Uterus (tissue), 4 donors: ENCODE measurements around the gene ST8SIA5. TPM values are rescaled to one million over a fixed set of nuclear protein-coding genes. Genes with fewer than 3 reads are reported as not detected.

Experiments
- DNase-seq, 2 donors: peaks; one replicate each; pipeline ENCODE4 v3.0.0-alpha.2; 2019 to 2020
- H3K27ac ChIP-seq, 2 donors: fragments of 200-600 bp; sonication (generic); 1 replicate in 1 of 2; 2 replicates in 1 of 2; pipeline ENCODE4 v1.5.1; 2016 to 2018
- H3K27me3 ChIP-seq, 2 donors: fragments of 200-600 bp; sonication (generic); one replicate each; pipeline ENCODE4 v1.5.1; 2018 to 2019; ENCODE audit warnings: control low read depth in 1 of 2
- H3K36me3 ChIP-seq, 2 donors: fragments of 200-600 bp; sonication (generic); one replicate each; pipeline ENCODE4 v1.5.1; 2019; ENCODE audit warnings: control low read depth in 1 of 2
- H3K4me1 ChIP-seq, 2 donors: fragments of 200-600 bp; sonication (generic); one replicate each; pipeline ENCODE4 v1.5.1; 2018 to 2019; ENCODE audit warnings: control low read depth in 1 of 2
- H3K4me3 ChIP-seq, 2 donors: fragments of 200-600 bp; sonication (generic); 1 replicate in 1 of 2; 2 replicates in 1 of 2; pipeline ENCODE4 v1.5.1; 2018 to 2019; ENCODE audit warnings: mild to moderate bottlenecking in 1 of 2
- H3K9me3 ChIP-seq, 2 donors: fragments of 200-600 bp; sonication (generic); one replicate each; pipeline ENCODE4 v1.5.1; 2019; ENCODE audit warnings: control low read depth in 1 of 2
- CTCF ChIP-seq, 4 experiments: fragments of 200-600 bp in 2 of 4; fragments of 450-650 bp in 2 of 4; sonication (generic) in 2 of 4; IDR thresholded peaks; one replicate each; pipeline ENCODE4 v1.5.1; 2016 to 2019; ENCODE audit warnings: antibody characterized with exemption in 4 of 4, mild to moderate bottlenecking in 2 of 4, moderate library complexity in 1 of 4
- POLR2A ChIP-seq, 2 donors: fragments of 450-650 bp; IDR thresholded peaks; one replicate each; pipeline ENCODE4 v1.6.1; 2016; ENCODE audit warnings: antibody characterized with exemption in 2 of 2, mild to moderate bottlenecking in 1 of 2, moderate library complexity in 1 of 2
- intact Hi-C: fragments of 100-400 bp; cut with DNase I; formaldehyde crosslinking; loops from one replicate; pipeline ENCODE4 v1.15.1; 2023; ENCODE audit warnings: low total_unique reads
- total RNA-seq, 4 donors: library from RNA; depleted of rRNA in 3 of 4; stranded (reverse); fragments of >200 nt in 3 of 4; gene quantifications; one replicate each; pipeline versions ENCODE4 v1.1.0 to v1.2.4, GENCODE V29; 2014 to 2023
- donor health status: DM: yes; HTN: yes; CAD: no.

The ST8SIA5 gene
- total RNA-seq, 4 donors from 2014 or later = 0.76 TPM; not detected in 3

GRCh38 chr18:46704816-46705215, 52.0 kb downstream of the ST8SIA5 start:
- no peak overlapping the region for H3K27ac ChIP-seq
- H3K36me3 ChIP-seq = no peaks in the 10 kb centered on the region
- no peak for TF ChIP-seq CTCF (IDR thresholded peaks at IDR 0.05)
- TF ChIP-seq POLR2A (IDR thresholded peaks at IDR 0.05) = no peak
- H3K9me3 ChIP-seq = no peaks in the 10 kb centered on the region
- intact Hi-C loops = no loop called here
- H3K4me1 ChIP-seq = no peaks in the 10 kb centered on the region
- H3K4me3 ChIP-seq = no peak overlapping the region
- H3K27me3 ChIP-seq = no peaks in the 10 kb centered on the region
- DNase-seq = no peak

DNA sequence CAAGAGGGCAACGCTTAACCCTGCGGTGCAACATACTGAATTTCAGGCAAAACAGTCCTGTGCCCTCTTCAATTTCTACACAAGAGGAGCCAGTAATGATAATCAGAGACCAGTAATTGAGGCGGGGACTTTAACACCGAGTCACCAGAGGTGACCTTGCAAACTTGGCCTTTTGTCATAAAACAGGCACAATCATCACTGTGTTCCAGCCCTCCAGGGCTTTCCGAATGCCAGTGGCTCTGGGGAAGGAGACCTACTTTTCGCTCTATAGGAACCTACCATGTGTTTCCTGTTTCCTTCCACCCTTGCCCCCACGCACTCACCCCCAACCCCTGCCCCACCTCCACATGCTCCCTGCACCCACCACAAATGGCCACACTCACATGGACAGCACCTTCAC, 52.7 kb downstream of the ST8SIA5 start:
- TF ChIP-seq POLR2A (IDR thresholded peaks at IDR 0.05) (no peak), CTCF (IDR thresholded peaks at IDR 0.05) (no peak)
- no peak overlapping the region for H3K27ac ChIP-seq
- H3K4me3 ChIP-seq = no peak overlapping the region
- no peak for DNase-seq
- H3K36me3 ChIP-seq = no peaks in the 10 kb centered on the region
- no peaks in the 10 kb centered on the region for H3K9me3 ChIP-seq
- no peaks in the 10 kb centered on the region for H3K4me1 ChIP-seq
- intact Hi-C loops = no loop called here
- H3K27me3 ChIP-seq = no peaks in the 10 kb centered on the region

DNA sequence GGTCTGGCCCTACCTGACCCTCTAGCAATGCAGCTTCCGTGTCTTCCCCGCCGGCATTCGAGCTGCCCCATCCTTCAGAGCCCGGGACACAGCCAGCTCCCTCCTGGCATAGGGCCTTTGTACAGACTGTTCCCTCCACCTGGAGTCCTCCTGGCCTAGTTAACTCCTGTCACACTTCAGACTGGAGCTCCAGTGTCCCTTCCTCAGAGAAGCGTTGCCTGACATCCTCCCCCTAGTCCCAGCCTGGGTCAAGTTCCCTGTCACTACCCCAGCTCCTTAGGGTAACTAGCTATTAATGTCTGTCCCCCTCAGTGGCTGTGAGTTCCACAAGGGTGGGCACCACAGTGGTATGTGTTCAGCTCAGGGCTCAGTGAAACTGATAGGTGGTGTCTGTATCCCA, 54.4 kb downstream of the ST8SIA5 start:
- intact Hi-C loops = no loop called here
- Histone ChIP-seq H3K36me3 (no peaks in the 10 kb centered on the region), H3K4me1 (no peaks in the 10 kb centered on the region), H3K4me3 (no peak overlapping the region), H3K9me3 (no peaks in the 10 kb centered on the region), H3K27me3 (no peaks in the 10 kb centered on the region), H3K27ac (no peak overlapping the region)
- DNase-seq = no peak
- TF ChIP-seq POLR2A (IDR thresholded peaks at IDR 0.05) (no peak), CTCF (IDR thresholded peaks at IDR 0.05) (no peak)

DNA sequence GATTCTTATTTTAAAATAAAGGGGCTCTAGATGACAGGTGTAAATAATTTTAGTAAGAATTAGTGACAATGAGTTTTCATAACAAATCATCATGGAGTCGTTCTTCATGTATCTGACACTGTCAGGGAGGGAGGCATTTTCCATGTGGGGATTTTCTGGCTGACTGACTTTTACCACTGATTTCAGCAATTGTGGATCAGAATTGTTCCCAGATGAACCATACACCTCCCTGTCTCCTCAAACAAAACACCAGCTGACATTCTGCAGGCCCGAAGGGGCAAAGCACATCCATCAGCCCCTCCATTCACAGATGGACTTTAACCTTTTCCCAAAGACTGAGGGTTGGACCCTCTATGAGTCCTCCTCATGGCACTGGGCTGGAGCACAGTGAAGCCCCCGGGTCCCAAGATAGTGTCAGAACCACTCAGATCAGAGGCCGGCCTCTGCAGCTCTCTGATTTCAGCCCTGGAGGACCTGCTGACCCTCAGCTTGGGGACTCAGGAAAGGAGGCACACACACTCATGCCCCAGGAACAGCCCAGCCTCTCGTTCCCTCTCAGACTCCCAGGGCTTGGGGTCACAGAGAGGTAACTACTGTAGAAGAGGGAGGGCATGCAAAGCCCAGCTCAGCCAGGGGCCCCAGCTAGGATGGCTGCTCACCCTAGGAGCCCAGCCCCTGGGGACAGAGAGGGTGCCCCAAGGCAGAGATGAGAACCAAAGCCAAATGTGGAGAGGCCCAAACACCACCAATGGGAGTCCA, 56.6 kb downstream of the ST8SIA5 start:
- intact Hi-C loops = no loop called here

More for the DNA sequence above, 56.6 kb downstream of the ST8SIA5 start:
- no peaks in the 10 kb centered on the region for H3K9me3 ChIP-seq
- DNase-seq = no peak
- H3K4me1 ChIP-seq = no peaks in the 10 kb centered on the region
- no peak overlapping the region for H3K4me3 ChIP-seq
- no peaks in the 10 kb centered on the region for H3K27me3 ChIP-seq
- no peaks in the 10 kb centered on the region for H3K36me3 ChIP-seq
- no peak for TF ChIP-seq CTCF (IDR thresholded peaks at IDR 0.05)
- TF ChIP-seq POLR2A (IDR thresholded peaks at IDR 0.05) = no peak
- H3K27ac ChIP-seq = no peak overlapping the region
